ENCODE measurements around the gene ZNF764. TPM values are rescaled to one million over a fixed set of nuclear protein-coding genes. Genes with fewer than 3 reads are reported as not detected.
A peak's percentile ranks its signal among the peaks of the same experiment; 100 is the strongest.
"Not testable (repeated sequence)": the region's sequence is repeated elsewhere in the genome, so short reads cannot be mapped to it uniquely, and the experiment has no call there.

ZNF764 gene
- total RNA-seq, 2 donors from 2014 or later, result 8.5 to 9.6 TPM

GRCh38 chr16:30541502-30542329 is 16.5 kb downstream of the ZNF764 start:
- no peak for ATAC-seq (ENCODE audit: insufficient number of reproducible peaks, low FRiP score, low read depth)
- no peak overlapping the region for H3K27ac ChIP-seq
- no peak overlapping the region for H3K4me3 ChIP-seq
- no peak for DNase-seq (ENCODE audit: low spot score)
- H3K4me1 ChIP-seq (ENCODE audit: control insufficient read depth in 1 of 2, low read depth in 2 of 2), result no peaks in the 10 kb centered on the region
- TF ChIP-seq CTCF (IDR thresholded peaks at IDR 0.05), result no peak
- H3K36me3 ChIP-seq, result no peaks in the 10 kb centered on the region
- H3K27me3 ChIP-seq (replicated peaks; ENCODE audit: insufficient read depth), result no peaks in the 10 kb centered on the region
- no peaks in the 10 kb centered on the region for H3K9me3 ChIP-seq

GRCh38 chr16:30540916-30541464 is 17.2 kb downstream of the ZNF764 start:
- H3K9me3 ChIP-seq; ATAC-seq (ENCODE audit: insufficient number of reproducible peaks, low FRiP score, low read depth); H3K27ac ChIP-seq; DNase-seq (ENCODE audit: low spot score); H3K36me3 ChIP-seq; H3K4me1 ChIP-seq (ENCODE audit: control insufficient read depth in 1 of 2, low read depth in 2 of 2); H3K4me3 ChIP-seq; H3K27me3 ChIP-seq (replicated peaks; ENCODE audit: insufficient read depth): not testable (repeated sequence)

GRCh38 chr16:30539986-30540526 is 18.1 kb downstream of the ZNF764 start:
- H3K4me1 ChIP-seq (ENCODE audit: control insufficient read depth in 1 of 2, low read depth in 2 of 2), result peaks cover 8 to 12% of the 10 kb centered on the region in 2 donors
- not testable (repeated sequence) for H3K27ac ChIP-seq; DNase-seq (ENCODE audit: low spot score); ATAC-seq (ENCODE audit: insufficient number of reproducible peaks, low FRiP score, low read depth); H3K36me3 ChIP-seq; H3K9me3 ChIP-seq; H3K27me3 ChIP-seq (replicated peaks; ENCODE audit: insufficient read depth); H3K4me3 ChIP-seq

- ATAC-seq (ENCODE audit: insufficient number of reproducible peaks, low FRiP score, low read depth), result no peak
These were observed 18.9 kb downstream of the ZNF764 start for GRCh38 chr16:30539000-30539964.

GRCh38 chr16:30536391-30537024 is 21.7 kb downstream of the ZNF764 start:
- H3K4me1 ChIP-seq (ENCODE audit: control insufficient read depth in 1 of 2, low read depth in 2 of 2), result peaks cover 16 to 25% of the 10 kb centered on the region in 2 donors

More at GRCh38 chr16:30539000-30539964, 18.9 kb downstream of the ZNF764 start:
- Histone ChIP-seq H3K9me3 (no peaks in the 10 kb centered on the region), H3K4me3 (no peak overlapping the region), H3K27ac (no peak overlapping the region), H3K36me3 (no peaks in the 10 kb centered on the region), H3K4me1 (ENCODE audit: control insufficient read depth in 1 of 2, low read depth in 2 of 2) (peaks cover 8 to 12% of the 10 kb centered on the region in 2 donors), H3K27me3 (replicated peaks; ENCODE audit: insufficient read depth) (no peaks in the 10 kb centered on the region)
- no peak for DNase-seq (ENCODE audit: low spot score)
- TF ChIP-seq CTCF (IDR thresholded peaks at IDR 0.05), result no peak

GRCh38 chr16:30535777-30536190 is 22.4 kb downstream of the ZNF764 start:
- peak; percentile 19 for ATAC-seq (ENCODE audit: insufficient number of reproducible peaks, low FRiP score, low read depth)
- Histone ChIP-seq H3K36me3 (peaks cover 6% of the 10 kb centered on the region), H3K27me3 (replicated peaks; ENCODE audit: insufficient read depth) (no peaks in the 10 kb centered on the region), H3K9me3 (no peaks in the 10 kb centered on the region), H3K4me3 (peak overlapping the region; percentile 74), H3K27ac (peak overlapping the region; percentile 91 to 94), H3K4me1 (ENCODE audit: control insufficient read depth in 1 of 2, low read depth in 2 of 2) (peaks cover 16 to 25% of the 10 kb centered on the region in 2 donors)
- no peak for DNase-seq (ENCODE audit: low spot score)
- TF ChIP-seq CTCF (IDR thresholded peaks at IDR 0.05), result no peak

More at GRCh38 chr16:30536391-30537024, 21.7 kb downstream of the ZNF764 start:
- ATAC-seq (ENCODE audit: insufficient number of reproducible peaks, low FRiP score, low read depth); H3K27ac ChIP-seq; H3K36me3 ChIP-seq; DNase-seq (ENCODE audit: low spot score); H3K27me3 ChIP-seq (replicated peaks; ENCODE audit: insufficient read depth); H3K9me3 ChIP-seq: not testable (repeated sequence)
- peak overlapping the region; percentile 74 for H3K4me3 ChIP-seq

Data from thoracic aorta (tissue), 2 donors.